ENCODE results near the gene CSNK1D.

The CSNK1D gene

GRCh38 chr17:82238472-82239201 is 34.9 kb downstream of the CSNK1D start:
- peak; percentile 80 for DNase-seq

GRCh38 chr17:82237746-82238471 is 35.6 kb downstream of the CSNK1D start:
- peak; percentile 62 for DNase-seq

- DNase-seq = no peak
Measured at GRCh38 chr17:82237083-82237745, 36.3 kb downstream of the CSNK1D start.

- peak; percentile 90 for DNase-seq
Measured at GRCh38 chr17:82236142-82236971, 37.1 kb downstream of the CSNK1D start.

GRCh38 chr17:82235775-82236141 is 37.7 kb downstream of the CSNK1D start:
- no peak for DNase-seq

- DNase-seq = no peak
Measured at GRCh38 chr17:82235056-82235774, 38.3 kb downstream of the CSNK1D start.

- DNase-seq = no peak
Measured at GRCh38 chr17:82234211-82235055, 39.1 kb downstream of the CSNK1D start.

- no peak for DNase-seq
Measured at GRCh38 chr17:82232876-82233785, 40.4 kb downstream of the CSNK1D start.

- no peak for DNase-seq
Measured at GRCh38 chr17:82232322-82232820, 41.1 kb downstream of the CSNK1D start.

- DNase-seq = peak; percentile 76
Measured at GRCh38 chr17:82231562-82232321, 41.8 kb downstream of the CSNK1D start.

GRCh38 chr17:82231312-82231561 is 42.3 kb downstream of the CSNK1D start:
- no peak for DNase-seq

- DNase-seq = peak; percentile 77
Measured at GRCh38 chr17:82230609-82231311, 42.7 kb downstream of the CSNK1D start.

GRCh38 chr17:82229698-82230608 is 43.5 kb downstream of the CSNK1D start:
- no peak for DNase-seq

GRCh38 chr17:82228842-82229697 is 44.4 kb downstream of the CSNK1D start, which contains the start of gene SLC16A3:
Gene SLC16A3 (plus strand): TSS chr17:82229042. CDS start chr17:82236009, 6,967 bp downstream.
- peak; percentile 78 for DNase-seq

- peak; percentile 82 for DNase-seq
Measured at GRCh38 chr17:82228278-82228841, 45.1 kb downstream of the CSNK1D start.

- DNase-seq = no peak
Measured at GRCh38 chr17:82227629-82228277, 45.7 kb downstream of the CSNK1D start.

Measured in activated CD8-positive, alpha-beta memory T cell treated with anti-CD3 and anti-CD28 coated beads for 24 hours (primary cell).